ENCODE data around the gene MAN1C1. TPM values are rescaled to one million over a fixed set of nuclear protein-coding genes. Genes with fewer than 3 reads are reported as not detected.
"Not testable (repeated sequence)": the region's sequence is repeated elsewhere in the genome, so short reads cannot be mapped to it uniquely, and the experiment has no call there.

The MAN1C1 gene
- total RNA-seq, 2 experiments from 2014 or later, result 5.1 to 5.3 TPM

DNA sequence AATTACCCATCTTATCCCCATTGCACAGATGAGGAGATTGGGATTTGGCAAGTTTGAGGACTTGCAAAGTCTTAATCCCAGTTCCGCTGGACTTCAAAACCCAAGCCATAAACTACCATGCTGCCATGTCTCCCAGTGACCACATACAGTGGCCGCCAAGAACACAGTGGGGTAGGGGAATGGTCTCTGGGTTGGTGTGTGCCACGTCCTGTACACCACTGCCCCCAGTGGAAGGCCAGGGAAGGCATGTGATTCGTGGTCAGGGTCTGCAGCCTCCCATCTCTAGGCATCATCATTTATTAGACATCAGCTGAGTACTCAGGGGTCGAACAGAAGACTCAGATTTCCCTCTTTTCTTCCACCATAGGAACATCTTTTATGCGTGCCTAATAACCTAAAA is 76.0 kb downstream of the MAN1C1 start:
- H3K4me1 Mint-ChIP-seq, result peaks cover 44% of the 10 kb centered on the region
- H3K36me3 Mint-ChIP-seq, result peaks cover 1% of the 10 kb centered on the region
- no peak for DNase-seq
- H3K27ac Mint-ChIP-seq, result no peak overlapping the region
- H3K9me3 Mint-ChIP-seq, result no peaks in the 10 kb centered on the region
- H3K4me3 Mint-ChIP-seq, result no peak overlapping the region
- H3K27me3 Mint-ChIP-seq, result no peaks in the 10 kb centered on the region

DNA sequence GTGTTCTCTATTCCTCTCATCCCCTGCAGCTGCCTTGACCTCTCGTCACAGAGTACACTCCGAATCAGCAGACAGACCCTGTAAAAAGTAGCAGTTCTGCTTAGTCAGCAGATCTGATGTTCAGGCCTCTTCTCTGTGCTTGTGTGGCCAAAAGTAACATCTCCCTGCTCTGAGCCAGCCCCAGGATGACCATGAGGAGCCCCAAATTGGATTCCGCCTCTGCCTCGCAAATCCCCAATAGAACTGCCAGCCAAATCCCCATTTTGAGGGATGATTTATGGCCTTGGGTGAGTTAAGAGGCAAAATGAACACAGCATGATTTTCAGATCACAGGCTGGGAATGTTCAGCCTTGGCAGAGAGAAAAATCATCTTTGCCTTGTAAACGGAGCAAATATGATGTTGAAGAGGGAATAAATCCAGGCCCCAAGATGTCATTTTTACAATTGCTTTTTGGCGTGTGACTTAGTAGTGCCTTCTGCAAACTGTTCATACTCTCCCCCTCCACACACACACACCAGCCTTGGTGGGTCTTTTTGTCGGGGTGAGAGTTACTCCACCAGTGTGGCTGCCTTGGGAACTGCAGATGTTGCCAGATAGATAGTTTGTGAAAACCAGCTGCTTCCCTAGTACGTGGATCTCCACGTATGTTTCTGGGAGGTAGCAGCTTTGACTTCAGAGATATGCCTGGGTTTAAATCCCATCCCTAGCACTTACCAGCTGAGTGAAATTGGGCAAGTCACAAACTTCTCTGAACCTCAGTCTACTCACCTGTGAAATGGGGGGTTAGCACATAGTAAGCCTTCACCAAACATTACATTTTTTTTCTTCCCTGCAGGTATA is 77.8 kb downstream of the MAN1C1 start:
- H3K4me3 Mint-ChIP-seq, result no peak overlapping the region
- DNase-seq, result no peak
- no peaks in the 10 kb centered on the region for H3K36me3 Mint-ChIP-seq
- no peak overlapping the region for H3K27ac Mint-ChIP-seq
- peaks cover 47% of the 10 kb centered on the region for H3K4me1 Mint-ChIP-seq
- no peaks in the 10 kb centered on the region for H3K9me3 Mint-ChIP-seq
- no peaks in the 10 kb centered on the region for H3K27me3 Mint-ChIP-seq

DNA sequence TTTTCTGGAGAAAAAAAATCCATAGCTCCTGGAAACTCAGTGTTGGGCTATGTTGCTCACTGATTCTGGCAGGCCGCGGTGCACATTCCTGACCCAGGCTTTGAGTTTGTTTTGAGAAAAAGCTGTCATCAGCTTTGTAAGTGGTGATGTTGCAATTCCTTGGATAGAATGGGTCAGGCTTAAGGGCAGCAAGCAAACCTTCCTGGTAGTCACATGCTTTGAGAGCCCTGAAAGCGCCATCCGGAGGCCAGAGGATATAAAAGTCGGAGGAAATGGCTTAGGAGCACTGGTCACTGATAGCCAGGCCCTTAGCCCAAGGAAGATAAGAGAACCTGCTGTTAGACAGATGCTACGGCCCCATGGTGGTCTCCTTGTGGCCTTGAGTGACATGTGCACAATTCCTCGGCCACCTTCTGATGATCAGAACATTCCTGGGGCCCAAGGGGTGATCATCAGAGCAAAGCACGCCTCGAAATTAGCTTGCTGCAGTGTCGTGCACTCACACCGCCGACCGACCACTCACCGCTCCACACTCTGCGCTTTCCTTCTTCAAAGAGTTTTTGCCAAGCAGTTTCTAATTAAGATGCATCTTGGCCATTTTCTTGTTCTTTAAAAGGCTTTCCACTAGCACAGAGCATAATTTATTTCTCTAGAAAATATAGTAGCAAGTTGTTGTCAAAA is 78.6 kb downstream of the MAN1C1 start:
- no peaks in the 10 kb centered on the region for H3K9me3 Mint-ChIP-seq
- H3K4me1 Mint-ChIP-seq, result peaks cover 47% of the 10 kb centered on the region
- no peaks in the 10 kb centered on the region for H3K27me3 Mint-ChIP-seq
- DNase-seq, result no peak
- H3K36me3 Mint-ChIP-seq, result no peaks in the 10 kb centered on the region
- no peak overlapping the region for H3K4me3 Mint-ChIP-seq
- no peak overlapping the region for H3K27ac Mint-ChIP-seq

DNA sequence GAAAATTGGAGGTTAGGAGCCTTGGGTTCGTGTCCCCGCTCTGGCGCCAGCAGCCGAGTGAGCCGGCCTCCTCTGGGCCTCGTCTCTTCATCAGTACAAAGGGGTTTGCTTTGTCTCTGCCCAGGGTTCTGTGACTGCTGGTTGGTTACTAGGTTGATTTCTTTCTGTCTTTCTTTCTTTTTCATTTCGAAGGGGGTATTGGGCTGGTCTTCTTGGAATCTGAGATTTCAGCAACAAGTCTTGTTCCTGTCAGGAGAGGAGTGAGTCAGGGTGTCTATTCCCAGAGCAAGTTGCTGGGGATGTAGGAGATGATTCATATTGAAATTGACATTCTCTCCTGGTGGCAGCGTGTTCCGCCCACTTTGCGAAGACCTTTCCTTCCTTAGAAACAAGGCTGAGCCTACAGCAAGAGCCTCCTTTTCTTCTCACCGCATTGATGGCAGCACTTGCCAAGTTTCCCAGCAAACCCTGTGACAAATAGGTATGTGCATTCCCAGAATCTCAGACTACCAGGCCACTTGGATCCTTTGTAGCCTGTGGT is 79.2 kb downstream of the MAN1C1 start:
- Mint-ChIP-seq H3K27me3 (no peaks in the 10 kb centered on the region), H3K4me1 (peaks cover 42% of the 10 kb centered on the region), H3K9me3 (no peaks in the 10 kb centered on the region), H3K36me3 (peaks cover 1% of the 10 kb centered on the region), H3K27ac (no peak overlapping the region), H3K4me3 (no peak overlapping the region)
- DNase-seq, result no peak

DNA sequence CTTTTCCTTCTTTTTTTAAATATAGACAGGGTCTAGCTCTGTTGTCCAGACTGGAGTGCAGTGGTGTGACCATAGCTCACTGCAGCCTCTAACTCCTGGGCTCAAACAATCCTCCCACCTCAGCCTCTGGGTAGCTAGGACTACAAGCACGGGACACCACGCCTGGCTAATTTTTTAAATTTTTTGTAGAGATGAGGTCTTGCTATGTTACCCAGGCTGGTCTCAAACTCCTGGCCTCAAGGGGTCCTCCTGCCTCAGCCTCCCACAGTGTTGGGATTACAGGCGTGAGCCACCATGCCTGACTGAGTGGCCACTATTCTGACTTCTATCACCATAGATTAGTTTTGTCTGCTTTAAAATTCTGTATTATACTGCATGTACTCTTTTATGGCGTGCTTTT is 80.1 kb downstream of the MAN1C1 start:
- H3K27ac Mint-ChIP-seq, H3K9me3 Mint-ChIP-seq, H3K4me3 Mint-ChIP-seq, H3K27me3 Mint-ChIP-seq, H3K36me3 Mint-ChIP-seq, DNase-seq: not testable (repeated sequence)
- peaks cover 42% of the 10 kb centered on the region for H3K4me1 Mint-ChIP-seq

DNA sequence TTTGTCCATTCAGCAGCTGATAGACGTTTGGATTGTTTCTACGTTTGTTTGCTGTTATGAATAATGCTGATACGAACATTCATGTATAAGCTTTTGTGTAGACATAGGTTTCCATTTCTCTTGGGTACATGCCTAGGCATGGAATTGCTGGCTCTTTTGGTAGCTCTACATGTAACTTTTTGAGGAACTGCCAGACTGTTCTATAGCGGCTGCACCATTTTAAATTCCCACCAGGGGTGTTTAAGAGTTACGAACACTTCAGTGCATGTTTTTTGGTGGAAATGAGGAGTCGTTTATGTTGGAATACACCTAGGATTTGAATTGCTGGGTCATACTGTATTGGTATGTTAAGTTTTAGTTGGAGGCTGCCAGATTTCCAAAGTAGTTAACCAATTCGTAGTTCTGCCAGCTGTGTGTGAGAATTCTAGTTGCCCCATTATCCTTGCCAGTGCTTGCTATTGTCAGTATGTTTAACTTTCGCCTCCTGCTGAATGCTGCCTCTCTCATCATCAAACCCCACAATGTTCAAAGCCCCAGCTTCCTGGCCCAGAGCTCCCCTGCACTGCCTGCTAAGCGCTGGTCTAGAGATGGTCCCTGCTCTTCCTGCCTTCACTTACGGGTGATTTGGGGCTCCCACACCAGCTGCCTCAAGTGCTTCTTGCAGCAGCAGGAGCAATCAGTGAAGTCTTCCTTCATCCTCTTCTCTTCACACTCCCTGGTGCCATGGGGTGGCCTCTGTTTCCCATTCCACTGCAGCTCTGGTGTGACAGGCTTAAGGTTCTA is 81.0 kb downstream of the MAN1C1 start:
- DNase-seq, result no peak

DNA sequence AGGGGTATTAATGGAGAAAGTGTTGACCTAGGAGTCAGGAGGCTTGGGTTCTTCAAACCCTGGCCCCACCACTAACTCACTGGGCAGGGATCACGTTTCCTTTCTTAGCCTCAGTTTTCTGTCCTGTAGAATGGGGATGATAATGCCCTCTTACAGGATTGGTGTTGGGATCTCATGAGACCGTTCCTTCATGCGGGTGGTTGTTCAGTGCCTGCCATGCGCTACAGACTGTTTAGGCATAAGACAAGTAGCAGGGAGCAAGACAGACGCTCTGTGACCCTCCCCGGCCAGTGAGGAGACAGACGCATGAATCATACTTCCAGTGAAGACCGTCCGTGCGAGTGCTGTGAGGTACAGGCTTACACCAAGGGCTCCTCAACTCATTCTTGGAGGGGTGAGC is 81.7 kb downstream of the MAN1C1 start:
- Mint-ChIP-seq H3K4me1 (peaks cover 38% of the 10 kb centered on the region), H3K27ac (no peak overlapping the region), H3K9me3 (no peaks in the 10 kb centered on the region), H3K36me3 (peaks cover 1% of the 10 kb centered on the region), H3K4me3 (no peak overlapping the region), H3K27me3 (no peaks in the 10 kb centered on the region)
- DNase-seq, result no peak

More for the DNA sequence above, 81.0 kb downstream of the MAN1C1 start:
- H3K36me3 Mint-ChIP-seq, result peaks cover 1% of the 10 kb centered on the region
- no peak overlapping the region for H3K4me3 Mint-ChIP-seq
- H3K27ac Mint-ChIP-seq, result no peak overlapping the region
- H3K4me1 Mint-ChIP-seq, result peaks cover 39% of the 10 kb centered on the region
- no peaks in the 10 kb centered on the region for H3K27me3 Mint-ChIP-seq
- no peaks in the 10 kb centered on the region for H3K9me3 Mint-ChIP-seq

DNA sequence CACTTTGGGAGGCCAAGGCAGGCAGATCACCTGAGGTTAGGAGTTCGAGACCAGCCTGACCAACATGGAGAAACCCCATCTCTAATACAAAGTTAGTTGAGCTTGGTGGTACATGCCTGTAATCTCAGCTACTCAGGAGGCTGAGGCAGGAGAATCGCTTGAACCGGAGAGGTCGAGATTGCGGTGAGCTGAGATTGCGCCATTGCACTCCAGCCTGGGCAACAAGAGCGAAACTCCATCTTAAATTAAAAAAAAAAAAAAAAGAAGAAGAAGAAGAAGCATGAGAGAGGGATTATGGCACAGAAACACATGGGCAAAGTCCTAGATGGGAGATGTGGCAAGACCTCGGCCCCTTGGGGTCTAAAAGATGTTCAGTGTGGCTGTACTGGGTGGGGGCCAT is 82.5 kb downstream of the MAN1C1 start:
- not testable (repeated sequence) for H3K9me3 Mint-ChIP-seq, H3K4me3 Mint-ChIP-seq, H3K36me3 Mint-ChIP-seq, DNase-seq, H3K27ac Mint-ChIP-seq, H3K27me3 Mint-ChIP-seq
- peaks cover 42% of the 10 kb centered on the region for H3K4me1 Mint-ChIP-seq

DNA sequence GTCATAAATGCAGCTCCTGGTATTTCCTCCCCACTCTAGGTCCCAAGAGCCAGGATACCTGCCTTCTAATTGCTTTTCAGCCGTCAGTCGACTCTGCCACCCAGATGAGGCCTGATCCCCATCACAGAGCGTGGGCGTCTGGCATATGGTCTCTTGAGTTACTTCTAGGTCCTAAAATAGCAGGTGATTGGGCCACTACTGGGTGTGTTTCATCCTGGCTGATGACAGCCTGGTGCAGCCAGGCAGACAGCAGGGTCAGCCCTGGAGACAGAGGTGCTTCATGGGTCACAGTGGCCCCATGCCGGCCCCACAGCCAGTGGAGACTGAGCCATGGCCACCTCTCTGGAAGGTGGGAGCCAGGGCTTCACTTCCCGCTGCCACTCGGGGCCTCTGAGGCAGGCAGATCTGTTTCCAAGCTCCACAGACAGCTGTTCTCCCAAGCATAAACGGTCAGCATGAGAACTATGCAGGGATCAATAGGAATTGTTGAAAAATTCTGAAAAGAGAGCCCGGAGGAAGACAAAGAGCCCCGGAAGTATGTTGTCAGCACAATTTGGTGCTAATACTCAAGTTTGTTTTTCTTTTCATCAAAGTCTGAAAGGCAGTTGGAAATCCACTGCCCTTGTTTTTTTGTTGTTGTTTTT is 83.0 kb downstream of the MAN1C1 start:
- Mint-ChIP-seq H3K9me3 (peaks cover 2% of the 10 kb centered on the region), H3K27me3 (no peaks in the 10 kb centered on the region), H3K27ac (no peak overlapping the region), H3K4me1 (peaks cover 47% of the 10 kb centered on the region), H3K4me3 (no peak overlapping the region), H3K36me3 (peaks cover 6% of the 10 kb centered on the region)
- DNase-seq, result no peak

DNA sequence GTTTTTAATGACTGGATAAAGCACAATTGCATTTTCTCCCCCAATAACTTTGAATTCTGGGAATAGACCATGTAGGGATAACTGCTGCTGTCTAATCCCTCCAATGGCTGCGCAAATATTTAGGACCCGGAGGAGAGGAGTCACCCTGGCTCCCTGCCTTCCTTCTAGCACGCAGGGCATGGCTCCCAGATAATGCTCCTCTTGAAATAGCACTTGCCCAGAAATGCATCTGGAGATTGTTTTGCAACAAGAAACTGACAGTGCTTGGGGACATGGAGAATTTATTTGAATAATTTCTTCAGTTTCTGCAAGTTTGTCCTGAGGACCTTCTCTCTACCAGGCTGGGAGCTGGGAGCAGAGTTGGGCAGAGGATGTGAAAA is 83.5 kb downstream of the MAN1C1 start:
- no peak overlapping the region for H3K4me3 Mint-ChIP-seq
- H3K4me1 Mint-ChIP-seq, result peaks cover 49% of the 10 kb centered on the region

DNA sequence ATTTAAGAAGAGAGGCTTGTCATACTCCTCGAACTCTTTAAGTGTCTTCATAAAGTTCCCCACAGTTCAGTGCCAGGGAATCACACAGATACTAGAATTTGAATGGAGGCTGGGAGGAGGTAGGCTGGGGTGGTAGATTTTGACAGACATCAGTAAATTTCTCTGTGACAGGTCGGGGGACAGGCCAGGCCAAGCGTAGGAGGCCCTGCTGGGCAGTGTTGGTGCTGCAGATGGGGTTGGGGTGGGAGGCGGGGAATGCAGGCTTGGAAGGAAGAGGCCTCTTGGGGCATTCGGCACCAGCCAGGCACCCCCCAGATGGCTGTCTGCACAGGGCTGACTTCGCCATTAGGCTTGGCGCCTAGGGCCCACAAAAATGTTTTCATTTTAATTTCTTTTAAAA is 84.0 kb downstream of the MAN1C1 start:
- no peak for DNase-seq
- H3K27ac Mint-ChIP-seq, result no peak overlapping the region
- no peaks in the 10 kb centered on the region for H3K27me3 Mint-ChIP-seq
- no peak overlapping the region for H3K4me3 Mint-ChIP-seq
- peaks cover 2% of the 10 kb centered on the region for H3K9me3 Mint-ChIP-seq
- peaks cover 8% of the 10 kb centered on the region for H3K36me3 Mint-ChIP-seq
- H3K4me1 Mint-ChIP-seq, result peaks cover 49% of the 10 kb centered on the region

More for the DNA sequence above, 83.5 kb downstream of the MAN1C1 start:
- Mint-ChIP-seq H3K36me3 (peaks cover 8% of the 10 kb centered on the region), H3K9me3 (peaks cover 2% of the 10 kb centered on the region), H3K27me3 (no peaks in the 10 kb centered on the region), H3K27ac (no peak overlapping the region)
- no peak for DNase-seq

DNA sequence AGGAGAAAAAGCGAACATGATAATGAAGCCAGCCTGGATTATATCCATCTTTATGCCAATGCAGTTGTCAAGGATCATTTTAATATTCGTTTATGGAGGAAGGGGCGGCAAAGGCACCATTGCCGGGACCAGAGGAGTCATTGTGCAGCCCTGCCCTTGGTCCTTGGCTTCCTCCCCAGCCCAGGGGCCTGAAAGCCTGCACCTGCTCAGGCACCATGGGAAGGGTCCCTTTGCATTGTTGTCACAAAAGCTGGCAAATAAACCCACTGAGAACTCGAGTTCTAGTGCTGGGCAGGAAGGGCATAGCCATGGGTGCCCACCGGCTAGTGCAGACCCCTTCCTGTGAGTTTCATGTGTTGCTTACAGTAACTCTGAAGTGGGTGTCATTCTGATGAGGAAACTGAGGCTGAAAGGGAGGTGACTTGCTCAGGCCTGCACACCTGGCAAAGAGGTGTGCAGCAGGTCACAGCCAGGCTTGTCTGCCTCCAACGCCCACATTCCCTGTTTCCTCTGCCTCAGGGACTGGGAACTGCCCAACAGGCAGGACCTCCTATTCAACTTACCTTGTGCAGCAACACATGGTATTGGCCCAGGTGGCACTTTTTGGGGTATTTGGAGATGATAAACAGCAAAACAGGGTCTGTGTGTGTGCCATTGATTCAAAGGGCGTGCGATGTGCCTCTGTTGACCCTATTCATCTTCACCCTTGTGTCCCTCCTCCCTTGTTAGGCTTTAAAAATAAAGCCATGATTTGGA is 84.6 kb downstream of the MAN1C1 start:
- Mint-ChIP-seq H3K4me1 (peaks cover 43% of the 10 kb centered on the region), H3K4me3 (no peak overlapping the region), H3K27me3 (no peaks in the 10 kb centered on the region), H3K36me3 (peaks cover 8% of the 10 kb centered on the region), H3K9me3 (peaks cover 2% of the 10 kb centered on the region), H3K27ac (no peak overlapping the region)
- no peak for DNase-seq

DNA sequence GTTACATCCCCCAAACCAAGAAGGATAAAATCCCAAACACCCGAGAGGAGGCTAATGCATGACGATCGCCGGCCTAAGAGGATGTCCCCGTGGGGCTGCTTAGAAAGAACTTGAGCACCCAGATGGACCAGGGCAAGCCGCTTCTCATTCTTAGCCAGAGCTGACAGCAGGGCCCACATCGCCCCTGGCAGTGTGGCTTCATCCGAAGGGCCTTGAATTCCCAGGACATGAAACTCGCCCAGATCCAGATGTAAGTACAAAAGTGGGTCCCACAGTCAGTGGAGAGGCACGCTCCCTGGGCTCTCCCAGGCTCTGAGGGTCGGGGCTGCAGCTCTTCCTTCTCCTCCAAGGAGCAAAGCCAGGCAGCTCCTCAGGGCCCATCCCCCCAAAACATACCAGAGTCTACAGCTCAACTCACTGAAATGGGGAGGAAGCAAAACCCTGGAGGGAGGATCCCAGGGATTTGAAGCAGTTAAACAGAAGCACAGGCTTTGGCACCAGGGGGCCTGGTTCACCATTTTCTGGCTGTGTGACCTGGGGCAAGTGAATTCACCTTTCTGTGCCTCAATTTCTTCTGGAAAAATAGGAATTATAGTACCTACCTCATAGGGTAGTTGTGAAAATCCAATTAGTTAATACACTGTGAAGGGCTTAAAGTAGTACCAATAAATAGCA is 85.6 kb downstream of the MAN1C1 start:
- Mint-ChIP-seq H3K4me1 (peaks cover 34% of the 10 kb centered on the region), H3K4me3 (no peak overlapping the region), H3K9me3 (peaks cover 2% of the 10 kb centered on the region), H3K36me3 (peaks cover 8% of the 10 kb centered on the region), H3K27ac (no peak overlapping the region), H3K27me3 (no peaks in the 10 kb centered on the region)
- DNase-seq, result no peak

DNA sequence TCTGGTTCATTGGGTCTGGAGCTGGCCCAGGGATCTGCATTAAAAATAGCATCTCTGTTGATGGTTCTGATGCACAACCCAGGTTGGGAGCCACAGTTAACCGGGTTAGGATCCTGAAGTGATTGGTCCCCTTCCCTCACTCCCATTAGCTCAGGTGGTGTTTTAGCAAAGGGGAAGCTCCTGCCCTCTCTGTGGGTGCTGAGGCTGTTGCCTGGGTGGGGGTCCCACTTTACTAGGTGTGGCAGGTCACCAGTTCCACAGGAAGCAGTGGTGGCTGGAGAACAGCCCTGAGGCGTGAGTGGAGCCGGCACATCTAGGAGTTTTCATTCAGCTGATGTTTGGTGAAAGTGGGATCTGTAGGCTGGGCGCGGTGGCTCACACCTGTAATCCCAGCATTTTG is 86.5 kb downstream of the MAN1C1 start:
- no peak for DNase-seq
- H3K27me3 Mint-ChIP-seq, result no peaks in the 10 kb centered on the region
- peaks cover 30% of the 10 kb centered on the region for H3K4me1 Mint-ChIP-seq
- no peak overlapping the region for H3K4me3 Mint-ChIP-seq
- peaks cover 2% of the 10 kb centered on the region for H3K9me3 Mint-ChIP-seq
- no peak overlapping the region for H3K27ac Mint-ChIP-seq
- peaks cover 10% of the 10 kb centered on the region for H3K36me3 Mint-ChIP-seq

Data from activated naive CD8-positive, alpha-beta T cell treated with anti-CD3 and anti-CD28 coated beads for 36 hours (primary cell).